GM10266 (cell line): Measurements from ENCODE around the gene SORCS2.

Experiments
- DNase-seq: peaks from one replicate; pipeline ENCODE4 v3.0.0; 2012; ENCODE audit errors: extremely low spot score
- CTCF ChIP-seq: IDR thresholded peaks from 2 replicates; pipeline ENCODE4 v1.5.1; 2012; ENCODE audit warnings: mild to moderate bottlenecking, low read depth; ENCODE audit not compliant: control insufficient read depth, insufficient read depth; ENCODE audit errors: missing control alignments

SORCS2 gene

DNA sequence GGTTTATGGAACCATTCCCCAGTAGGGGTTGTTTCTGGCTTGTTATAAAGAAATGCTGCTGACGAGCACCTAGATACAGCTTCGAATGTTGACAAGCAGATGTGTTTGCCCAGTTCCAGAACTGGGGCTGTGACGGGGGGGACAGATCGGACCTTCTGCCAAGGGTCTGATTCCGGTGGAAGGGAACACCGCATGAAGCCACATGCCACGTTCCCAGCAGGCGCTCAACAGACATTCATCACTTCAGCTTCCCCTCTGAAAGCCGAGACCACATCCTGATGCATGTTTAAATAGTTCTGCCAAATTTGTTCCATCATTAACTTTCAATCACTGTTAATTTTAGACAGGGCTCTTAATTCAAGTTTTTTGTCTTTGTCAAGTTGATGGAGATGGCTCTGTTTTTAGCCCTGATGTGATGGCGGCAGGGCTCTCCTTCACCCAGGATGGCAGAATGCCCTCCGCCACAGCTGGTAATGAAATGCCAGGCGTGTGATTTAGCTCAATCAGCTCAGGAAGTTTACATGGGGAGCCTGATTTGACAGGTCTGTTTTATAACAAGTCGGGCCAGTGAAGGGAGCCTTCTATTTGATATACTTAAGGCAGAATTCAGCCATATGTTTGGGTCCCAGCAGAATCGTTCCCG, 185.0 kb downstream of the SORCS2 start:
- no peak for DNase-seq
- TF ChIP-seq CTCF, result no peak

DNA sequence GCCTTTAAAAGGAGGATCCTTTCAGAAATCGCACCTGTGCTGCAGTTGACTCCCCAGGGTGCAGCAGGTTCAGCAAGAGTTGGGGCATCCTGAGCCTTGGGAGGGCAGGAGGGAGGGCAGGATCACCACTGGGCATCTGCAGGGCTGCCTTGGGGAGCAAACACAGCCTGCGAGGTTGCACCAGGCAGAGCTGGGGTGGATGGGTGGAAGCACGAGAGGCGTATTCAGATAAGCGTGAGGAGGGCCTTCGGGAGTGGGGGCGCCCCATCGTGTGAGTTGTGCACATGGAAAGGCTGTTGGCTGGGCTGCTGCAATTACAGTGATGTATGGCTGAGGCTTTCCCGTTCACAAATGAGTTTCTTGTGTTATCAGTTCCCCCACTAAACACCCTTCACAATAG, 186.8 kb downstream of the SORCS2 start:
- DNase-seq, result no peak
- no peak for TF ChIP-seq CTCF

GRCh38 chr4:7379719-7380118, 187.4 kb downstream of the SORCS2 start:
- DNase-seq, result no peak
- no peak for TF ChIP-seq CTCF

- no peak for TF ChIP-seq CTCF
- no peak for DNase-seq
These were observed 189.0 kb downstream of the SORCS2 start for GRCh38 chr4:7381221-7381889.

- no peak for TF ChIP-seq CTCF
- no peak for DNase-seq
These were observed 189.7 kb downstream of the SORCS2 start for GRCh38 chr4:7381890-7382633.

DNA sequence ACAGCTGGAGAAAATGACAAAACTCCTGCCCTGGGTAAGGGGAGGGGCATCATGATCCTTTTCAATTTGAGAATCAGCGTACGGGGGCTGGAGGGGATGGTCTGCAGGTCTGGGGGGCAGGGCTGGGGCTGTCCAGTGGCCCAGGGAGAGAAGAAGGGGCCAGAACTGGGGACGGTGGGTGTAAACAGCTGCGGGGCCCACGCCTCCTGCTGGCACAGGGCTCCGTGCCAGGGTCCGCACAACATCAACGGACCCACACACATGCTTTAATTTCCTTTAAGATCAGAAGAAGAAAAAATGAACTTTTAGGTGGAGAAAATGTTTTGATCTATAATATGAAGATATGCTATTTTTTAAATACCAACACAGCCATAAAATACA, 190.3 kb downstream of the SORCS2 start:
- TF ChIP-seq CTCF, result no peak

GRCh38 chr4:7383266-7383665, 190.9 kb downstream of the SORCS2 start:
- TF ChIP-seq CTCF, result no peak
- no peak for DNase-seq

More for the DNA sequence above, 190.3 kb downstream of the SORCS2 start:
- DNase-seq, result no peak
